AG04449 (cell line): ENCODE results near the gene CHFR.

ENCODE experiments used
- CTCF ChIA-PET: fragments of 350-600 bp; formaldehyde crosslinking; extraction: SDS; loops from one replicate; lab custom pipeline; 2021; ENCODE audit warnings: antibody characterized with exemption; lab: Yijun Ruan, JAX
- POLR2A ChIA-PET: fragments of 400-600, 350-600 bp; formaldehyde crosslinking; extraction: SDS; loops from one replicate; lab custom pipeline; 2020; ENCODE audit warnings: antibody characterized with exemption, inconsistent platforms; lab: Yijun Ruan, JAX
- DNase-seq: peaks from one replicate; pipeline ENCODE4 v3.0.0-alpha.2; 2010; ENCODE audit warnings: low read depth, low spot score
- H3K4me3 ChIP-seq: 2 replicates; pipeline ENCODE4 v1.5.1; 2011; ENCODE audit warnings: low read depth, mild to moderate bottlenecking, control low read depth, low read length
- CTCF ChIP-seq: IDR thresholded peaks from one replicate; pipeline ENCODE4 v1.5.1; 2011; ENCODE audit warnings: mild to moderate bottlenecking, moderate library complexity, low read length, control low read depth, inconsistent platforms; ENCODE audit not compliant: insufficient read depth; ENCODE audit errors: missing control alignments

The CHFR gene

GRCh38 chr12:132874175-132874574 is 13.2 kb downstream of the CHFR start:
- CTCF ChIA-PET, result no interaction called here
- no peak for TF ChIP-seq CTCF

GRCh38 chr12:132873724-132874123 is 13.7 kb downstream of the CHFR start:
- TF ChIP-seq CTCF, result no peak
- ChIA-PET CTCF (interaction anchor here (0.6 kb wide), 1 partner anchor 258 kb away, joined by 3 read pairs; no protein-coding TSS in a partner anchor), POLR2A (no interaction called here)
- DNase-seq, result no peak
- no peak overlapping the region for H3K4me3 ChIP-seq

More at GRCh38 chr12:132874175-132874574, 13.2 kb downstream of the CHFR start:
- no peak for DNase-seq
- POLR2A ChIA-PET, result no interaction called here
- H3K4me3 ChIP-seq, result no peak overlapping the region

- CTCF ChIA-PET, result interaction anchor here (0.6 kb wide), 1 partner anchor 259 kb away, joined by 3 read pairs; no protein-coding TSS in a partner anchor
- TF ChIP-seq CTCF, result no peak
- POLR2A ChIA-PET, result no interaction called here
- no peak overlapping the region for H3K4me3 ChIP-seq
- no peak for DNase-seq
Measured at GRCh38 chr12:132872975-132873421, 14.4 kb downstream of the CHFR start.

- CTCF ChIA-PET, result no interaction called here
- POLR2A ChIA-PET, result no interaction called here
- no peak for TF ChIP-seq CTCF
- no peak for DNase-seq
- no peak overlapping the region for H3K4me3 ChIP-seq
Measured at GRCh38 chr12:132872073-132872855, 15.1 kb downstream of the CHFR start.

- CTCF ChIA-PET, result no interaction called here
- TF ChIP-seq CTCF, result no peak
- no peak overlapping the region for H3K4me3 ChIP-seq
- DNase-seq, result no peak
- POLR2A ChIA-PET, result no interaction called here
Measured at GRCh38 chr12:132869551-132869950, 17.9 kb downstream of the CHFR start.

- DNase-seq, result peak; percentile 28
- no peak for TF ChIP-seq CTCF
- POLR2A ChIA-PET, result no interaction called here
- no peak overlapping the region for H3K4me3 ChIP-seq
- CTCF ChIA-PET, result no interaction called here
Measured at GRCh38 chr12:132866251-132866828, 21.1 kb downstream of the CHFR start.
